ENCODE data around the gene NRBF2.

Gene NRBF2

GRCh38 chr10:63084690-63085382 is 48.3 kb upstream of the NRBF2 start:
- H3F3A ChIP-seq (ENCODE audit: low read depth) = no peaks in the 10 kb centered on the region
- no peaks in the 10 kb centered on the region for H4K20me1 ChIP-seq (ENCODE audit: insufficient read depth, low read length, poor library complexity, severe bottlenecking)
- no peaks in the 10 kb centered on the region for H3K4me1 ChIP-seq (ENCODE audit: insufficient read depth, low read length, poor library complexity, severe bottlenecking)
- no peaks in the 10 kb centered on the region for H3K27me3 ChIP-seq (ENCODE audit: insufficient read depth, low read length, poor library complexity, severe bottlenecking)
- H3K9ac ChIP-seq (ENCODE audit: low read depth, low read length, poor library complexity, severe bottlenecking) = no peak overlapping the region
- no peaks in the 10 kb centered on the region for H3K9me2 ChIP-seq (replicated peaks; ENCODE audit: low read depth, low read length)
- no peak overlapping the region for H2AFZ ChIP-seq (ENCODE audit: low read length)
- H3K79me2 ChIP-seq (ENCODE audit: insufficient read depth, low read length) = no peaks in the 10 kb centered on the region
- no peaks in the 10 kb centered on the region for H3K36me3 ChIP-seq (ENCODE audit: insufficient read depth, low read length)
- TF ChIP-seq EZH2phosphoT487 (IDR thresholded peaks at IDR 0.05; ENCODE audit: borderline replicate concordance) (no peak), CTCF (conservative IDR thresholded peaks at IDR 0.05; ENCODE audit: low read length) (no peak)
- H3K4me3 ChIP-seq (ENCODE audit: low read length, poor library complexity, severe bottlenecking) = no peak overlapping the region
- no peak overlapping the region for H3K4me2 ChIP-seq (ENCODE audit: low read depth, low read length, poor library complexity, severe bottlenecking)
- H3K9me3 ChIP-seq (ENCODE audit: insufficient read depth, low read depth, low read length) = no peaks in the 10 kb centered on the region

- Histone ChIP-seq H2AFZ (ENCODE audit: low read length) (no peak overlapping the region), H3K9me2 (replicated peaks; ENCODE audit: low read depth, low read length) (no peaks in the 10 kb centered on the region), H3K36me3 (ENCODE audit: insufficient read depth, low read length) (no peaks in the 10 kb centered on the region), H3K4me1 (ENCODE audit: insufficient read depth, low read length, poor library complexity, severe bottlenecking) (no peaks in the 10 kb centered on the region), H3K9me3 (ENCODE audit: insufficient read depth, low read depth, low read length) (no peaks in the 10 kb centered on the region), H4K20me1 (ENCODE audit: insufficient read depth, low read length, poor library complexity, severe bottlenecking) (no peaks in the 10 kb centered on the region), H3K4me3 (ENCODE audit: low read length, poor library complexity, severe bottlenecking) (no peak overlapping the region), H3K4me2 (ENCODE audit: low read depth, low read length, poor library complexity, severe bottlenecking) (no peak overlapping the region), H3F3A (ENCODE audit: low read depth) (no peaks in the 10 kb centered on the region), H3K27me3 (ENCODE audit: insufficient read depth, low read length, poor library complexity, severe bottlenecking) (no peaks in the 10 kb centered on the region), H3K79me2 (ENCODE audit: insufficient read depth, low read length) (no peaks in the 10 kb centered on the region), H3K9ac (ENCODE audit: low read depth, low read length, poor library complexity, severe bottlenecking) (no peak overlapping the region)
- no peak for TF ChIP-seq CTCF (conservative IDR thresholded peaks at IDR 0.05; ENCODE audit: low read length)
- TF ChIP-seq EZH2phosphoT487 (IDR thresholded peaks at IDR 0.05; ENCODE audit: borderline replicate concordance) = no peak
These were observed 39.9 kb upstream of the NRBF2 start for GRCh38 chr10:63093227-63093626.

GRCh38 chr10:63094405-63094804 is 38.7 kb upstream of the NRBF2 start:
- no peaks in the 10 kb centered on the region for H3K36me3 ChIP-seq (ENCODE audit: insufficient read depth, low read length)
- no peak overlapping the region for H3K9ac ChIP-seq (ENCODE audit: low read depth, low read length, poor library complexity, severe bottlenecking)
- no peaks in the 10 kb centered on the region for H3K27me3 ChIP-seq (ENCODE audit: insufficient read depth, low read length, poor library complexity, severe bottlenecking)
- TF ChIP-seq CTCF (conservative IDR thresholded peaks at IDR 0.05; ENCODE audit: low read length) = no peak
- TF ChIP-seq EZH2phosphoT487 (IDR thresholded peaks at IDR 0.05; ENCODE audit: borderline replicate concordance) = no peak
- no peaks in the 10 kb centered on the region for H3K4me1 ChIP-seq (ENCODE audit: insufficient read depth, low read length, poor library complexity, severe bottlenecking)
- no peak overlapping the region for H3K4me3 ChIP-seq (ENCODE audit: low read length, poor library complexity, severe bottlenecking)
- H3K79me2 ChIP-seq (ENCODE audit: insufficient read depth, low read length) = no peaks in the 10 kb centered on the region
- H4K20me1 ChIP-seq (ENCODE audit: insufficient read depth, low read length, poor library complexity, severe bottlenecking) = no peaks in the 10 kb centered on the region
- no peak overlapping the region for H3K4me2 ChIP-seq (ENCODE audit: low read depth, low read length, poor library complexity, severe bottlenecking)
- H3K9me3 ChIP-seq (ENCODE audit: insufficient read depth, low read depth, low read length) = no peaks in the 10 kb centered on the region
- H3K9me2 ChIP-seq (replicated peaks; ENCODE audit: low read depth, low read length) = no peaks in the 10 kb centered on the region
- no peak overlapping the region for H2AFZ ChIP-seq (ENCODE audit: low read length)
- H3F3A ChIP-seq (ENCODE audit: low read depth) = no peaks in the 10 kb centered on the region
